Activated naive CD8-positive, alpha-beta T cell treated with anti-CD3 and anti-CD28 coated beads for 36 hours (primary cell): ENCODE data around the gene CRYBA1. TPM values are rescaled to one million over a fixed set of nuclear protein-coding genes. Genes with fewer than 3 reads are reported as not detected.
A peak's percentile ranks its signal among the peaks of the same experiment; 100 is the strongest.

Experiments
- DNase-seq: peaks from one replicate; pipeline ENCODE4 v3.0.0; 2021
- H3K27ac Mint-ChIP-seq: one replicate; pipeline ENCODE4 v1.8.0; 2022; ENCODE audit warnings: mild to moderate bottlenecking, moderate library complexity, mixed read lengths
- H3K27me3 Mint-ChIP-seq: one replicate; pipeline ENCODE4 v1.8.0; 2022; ENCODE audit warnings: mild to moderate bottlenecking, mixed read lengths
- H3K36me3 Mint-ChIP-seq: one replicate; pipeline ENCODE4 v1.8.0; 2021; ENCODE audit warnings: mild to moderate bottlenecking, mixed read lengths
- H3K4me1 Mint-ChIP-seq: one replicate; pipeline ENCODE4 v1.8.0; 2021; ENCODE audit warnings: mixed read lengths
- H3K4me3 Mint-ChIP-seq: one replicate; pipeline ENCODE4 v1.8.0; 2022; ENCODE audit warnings: mild to moderate bottlenecking, moderate library complexity, mixed read lengths
- H3K9me3 Mint-ChIP-seq: one replicate; pipeline ENCODE4 v1.8.0; 2022; ENCODE audit warnings: mixed read lengths
- total RNA-seq, 2 experiments: library from RNA; stranded (reverse); gene quantifications; one replicate each; pipeline ENCODE4 v1.2.3, GENCODE V29; 2021

The CRYBA1 gene
- total RNA-seq, 2 experiments from 2014 or later, result not detected

GRCh38 chr17:29289852-29290251, 43.2 kb downstream of the CRYBA1 start:
- Mint-ChIP-seq H3K27me3 (peaks cover 5% of the 10 kb centered on the region), H3K9me3 (no peaks in the 10 kb centered on the region), H3K4me1 (peaks cover 64% of the 10 kb centered on the region), H3K4me3 (peak overlapping the region; percentile 62), H3K27ac (no peak overlapping the region), H3K36me3 (peaks cover 69% of the 10 kb centered on the region)
- DNase-seq, result no peak

- H3K27ac Mint-ChIP-seq, result peak overlapping the region; percentile 92
- H3K9me3 Mint-ChIP-seq, result no peaks in the 10 kb centered on the region
- peaks cover 58% of the 10 kb centered on the region for H3K4me1 Mint-ChIP-seq
- peaks cover 5% of the 10 kb centered on the region for H3K27me3 Mint-ChIP-seq
- peaks cover 58% of the 10 kb centered on the region for H3K36me3 Mint-ChIP-seq
- peak overlapping the region; percentile 90 for H3K4me3 Mint-ChIP-seq
- DNase-seq, result no peak
These were observed 44.6 kb downstream of the CRYBA1 start for GRCh38 chr17:29291163-29291752.

- peaks cover 48% of the 10 kb centered on the region for H3K36me3 Mint-ChIP-seq
These were observed 45.7 kb downstream of the CRYBA1 start for GRCh38 chr17:29292071-29292991.

GRCh38 chr17:29292992-29293889, 46.6 kb downstream of the CRYBA1 start:
- peak; percentile 68 for DNase-seq
- Mint-ChIP-seq H3K4me1 (peaks cover 40% of the 10 kb centered on the region), H3K4me3 (peak overlapping the region; percentile 100), H3K27me3 (peaks cover 5% of the 10 kb centered on the region), H3K9me3 (no peaks in the 10 kb centered on the region), H3K27ac (peak overlapping the region; percentile 99), H3K36me3 (peaks cover 40% of the 10 kb centered on the region)

More at GRCh38 chr17:29292071-29292991, 45.7 kb downstream of the CRYBA1 start:
- Mint-ChIP-seq H3K27me3 (peaks cover 5% of the 10 kb centered on the region), H3K27ac (peak overlapping the region; percentile 99), H3K9me3 (no peaks in the 10 kb centered on the region), H3K4me3 (peak overlapping the region; percentile 100), H3K4me1 (peaks cover 49% of the 10 kb centered on the region)
- peak; percentile 62 for DNase-seq

GRCh38 chr17:29293890-29294579, 47.4 kb downstream of the CRYBA1 start, which contains the start of gene NUFIP2:
NUFIP2 (minus strand) TSS chr17:29294148; CDS start chr17:29294059, 89 bp downstream.
- Mint-ChIP-seq H3K27me3 (peaks cover 5% of the 10 kb centered on the region), H3K27ac (peak within 1 kb of the TSS; percentile 99), H3K9me3 (no peaks in the 10 kb centered on the region), H3K4me1 (peaks cover 33% of the 10 kb centered on the region), H3K36me3 (peaks cover 33% of the 10 kb centered on the region), H3K4me3 (peak within 1 kb of the TSS; percentile 100)
- peak; percentile 98 for DNase-seq

GRCh38 chr17:29294580-29294900, 47.9 kb downstream of the CRYBA1 start:
- DNase-seq, result no peak
- Mint-ChIP-seq H3K27ac (peak overlapping the region; percentile 99), H3K36me3 (peaks cover 29% of the 10 kb centered on the region), H3K4me1 (peaks cover 28% of the 10 kb centered on the region), H3K4me3 (peak overlapping the region; percentile 100), H3K9me3 (no peaks in the 10 kb centered on the region), H3K27me3 (peaks cover 5% of the 10 kb centered on the region)

GRCh38 chr17:29295420-29295819, 48.8 kb downstream of the CRYBA1 start:
- H3K36me3 Mint-ChIP-seq, result peaks cover 20% of the 10 kb centered on the region
- DNase-seq, result no peak
- peak overlapping the region; percentile 6 for H3K4me3 Mint-ChIP-seq
- H3K9me3 Mint-ChIP-seq, result no peaks in the 10 kb centered on the region
- H3K27ac Mint-ChIP-seq, result peak overlapping the region; percentile 4
- H3K27me3 Mint-ChIP-seq, result peaks cover 5% of the 10 kb centered on the region
- peaks cover 27% of the 10 kb centered on the region for H3K4me1 Mint-ChIP-seq

- Mint-ChIP-seq H3K36me3 (no peaks in the 10 kb centered on the region), H3K27ac (no peak overlapping the region), H3K27me3 (peaks cover 2% of the 10 kb centered on the region), H3K9me3 (no peaks in the 10 kb centered on the region), H3K4me1 (peaks cover 12% of the 10 kb centered on the region), H3K4me3 (no peak overlapping the region)
- no peak for DNase-seq
These were observed 52.4 kb downstream of the CRYBA1 start for GRCh38 chr17:29299031-29299430.

GRCh38 chr17:29303386-29303785, 56.7 kb downstream of the CRYBA1 start:
- no peaks in the 10 kb centered on the region for H3K27me3 Mint-ChIP-seq
- no peak for DNase-seq
- no peaks in the 10 kb centered on the region for H3K9me3 Mint-ChIP-seq
- H3K36me3 Mint-ChIP-seq, result no peaks in the 10 kb centered on the region
- H3K4me1 Mint-ChIP-seq, result peaks cover 5% of the 10 kb centered on the region
- H3K4me3 Mint-ChIP-seq, result no peak overlapping the region
- H3K27ac Mint-ChIP-seq, result no peak overlapping the region

Other genes starting within 250 kb of the CRYBA1 start
- not detected for gene SEZ6, start 240.8 kb upstream of the CRYBA1 start, total RNA-seq
- 1 to 10 TPM; 1.3 to 2.0 TPM for gene PIPOX, start 203.7 kb upstream of the CRYBA1 start, total RNA-seq
- gene MYO18A, start 66.5 kb upstream of the CRYBA1 start, total RNA-seq, result 10 to 100 TPM; 23.6 to 24.2 TPM
- 10 to 100 TPM; 65.6 to 67.2 TPM for gene NUFIP2, start 47.3 kb downstream of the CRYBA1 start, total RNA-seq
- gene TAOK1, start 143.5 kb downstream of the CRYBA1 start, total RNA-seq, result 10 to 100 TPM; 20.8 to 25.8 TPM